Neuronal stem cell (in vitro differentiated cells): ENCODE results near the gene GIMAP5.

Source experiments
- DNase-seq: peaks from one replicate; pipeline ENCODE4 v3.0.0-alpha.2; 2013; ENCODE audit warnings: low spot score
- H2AFZ ChIP-seq: one replicate; pipeline ENCODE4 v1.6.1; 2013; ENCODE audit warnings: mild to moderate bottlenecking, low read length, inconsistent platforms
- H2AK5ac ChIP-seq: 2 replicates; pipeline ENCODE4 v1.6.1; 2013; ENCODE audit warnings: low read depth, mild to moderate bottlenecking, inconsistent platforms, low read length, moderate library complexity, mixed read lengths
- H2BK120ac ChIP-seq: 2 replicates; pipeline ENCODE4 v1.6.1; 2013; ENCODE audit warnings: low read depth, mild to moderate bottlenecking, inconsistent platforms, low read length, moderate library complexity, mixed read lengths
- H2BK12ac ChIP-seq: one replicate; pipeline ENCODE4 v1.6.1; 2013; ENCODE audit warnings: low read length, inconsistent platforms
- H2BK15ac ChIP-seq: 2 replicates; pipeline ENCODE4 v1.6.1; 2013; ENCODE audit warnings: mild to moderate bottlenecking, low read length, inconsistent platforms, mixed read lengths
- H2BK5ac ChIP-seq: one replicate; pipeline ENCODE4 v1.6.1; 2013; ENCODE audit warnings: inconsistent platforms, mild to moderate bottlenecking, low read length, moderate library complexity
- H3K14ac ChIP-seq: one replicate; pipeline ENCODE4 v1.6.1; 2013; ENCODE audit warnings: low read length, inconsistent platforms
- H3K18ac ChIP-seq: 2 replicates; pipeline ENCODE4 v1.6.1; 2013; ENCODE audit warnings: low read length, inconsistent platforms
- H3K23ac ChIP-seq: 2 replicates; pipeline ENCODE4 v1.6.1; 2013; ENCODE audit warnings: low read depth, mild to moderate bottlenecking, mixed read lengths, low read length, inconsistent platforms; ENCODE audit not compliant: poor library complexity
- H3K27ac ChIP-seq: replicated peaks from 3 replicates; pipeline ENCODE4 v1.5.1; 2013; ENCODE audit warnings: low read length, inconsistent platforms
- H3K27me3 ChIP-seq, 3 experiments: 2 replicates each; pipeline ENCODE4 v1.6.1; 2013; ENCODE audit warnings: low read length in 3 of 3, mild to moderate bottlenecking in 2 of 3, inconsistent platforms in 1 of 3, low read depth in 1 of 3, mixed read lengths in 1 of 3, moderate library complexity in 1 of 3; ENCODE audit not compliant: control insufficient read depth in 3 of 3, insufficient read depth in 3 of 3
- H3K36me3 ChIP-seq, 2 donors: replicated peaks in 1 of 2; 2 replicates each; pipeline ENCODE4 v1.6.1; 2013; ENCODE audit warnings: low read length in 2 of 2; ENCODE audit not compliant: control insufficient read depth in 2 of 2, insufficient read depth in 2 of 2
- H3K4ac ChIP-seq: 2 replicates; pipeline ENCODE4 v1.6.1; 2013; ENCODE audit warnings: inconsistent platforms, mild to moderate bottlenecking, low read length, moderate library complexity
- H3K4me1 ChIP-seq, 2 donors: 1 replicate in 1 of 2; 2 replicates in 1 of 2; pipeline ENCODE4 v1.6.1; 2013; ENCODE audit warnings: low read length in 2 of 2, low read depth in 1 of 2; ENCODE audit not compliant: control insufficient read depth in 2 of 2, insufficient read depth in 1 of 2
- H3K4me2 ChIP-seq: one replicate; pipeline ENCODE4 v1.6.1; 2013; ENCODE audit warnings: mild to moderate bottlenecking, low read length, inconsistent platforms; ENCODE audit not compliant: insufficient read depth, poor library complexity, severe bottlenecking
- H3K4me3 ChIP-seq, 2 donors: 2 replicates each; pipeline ENCODE4 v1.5.1; 2013; ENCODE audit warnings: low read length in 2 of 2, mild to moderate bottlenecking in 2 of 2, inconsistent platforms in 1 of 2, moderate library complexity in 1 of 2
- H3K79me1 ChIP-seq: one replicate; pipeline ENCODE4 v1.6.1; 2013; ENCODE audit warnings: low read depth, mild to moderate bottlenecking, inconsistent platforms, low read length, moderate library complexity
- H3K9ac ChIP-seq: one replicate; pipeline ENCODE4 v1.6.1; 2013; ENCODE audit warnings: mild to moderate bottlenecking, low read depth, low read length, inconsistent platforms; ENCODE audit not compliant: poor library complexity
- H3K9me3 ChIP-seq, 2 donors: replicated peaks in 1 of 2; 2 replicates each; pipeline versions ENCODE3 to v1.6.1; 2013; ENCODE audit warnings: low read length in 2 of 2, mild to moderate bottlenecking in 2 of 2, inconsistent platforms in 1 of 2, low read depth in 1 of 2, mixed read lengths in 1 of 2, moderate library complexity in 1 of 2; ENCODE audit not compliant: control insufficient read depth in 2 of 2, insufficient read depth in 1 of 2
- H4K8ac ChIP-seq: one replicate; pipeline ENCODE4 v1.6.1; 2013; ENCODE audit warnings: low read depth, mild to moderate bottlenecking, inconsistent platforms, low read length, moderate library complexity
- H4K91ac ChIP-seq: one replicate; pipeline ENCODE4 v1.6.1; 2013; ENCODE audit warnings: low read length, low read depth, mild to moderate bottlenecking, inconsistent platforms; ENCODE audit not compliant: poor library complexity
- WGBS, 2 donors: extraction: QIAGEN DNeasy Blood & Tissue Kit; methylation state at CpG; one replicate each; pipeline ENCODE4 v1.1.7; 2013; ENCODE audit warnings: missing lambda C conversion rate in 2 of 2, mixed read lengths in 1 of 2; ENCODE audit not compliant: insufficient read length in 2 of 2, insufficient replicate concordance in 1 of 2; ENCODE audit errors: extremely low coverage in 2 of 2; 5-methylcytosine and 5-hydroxymethylcytosine counted together

The GIMAP5 gene

GRCh38 chr7:150778014-150778737 lies 41.0 kb downstream of the GIMAP5 start:
- Histone ChIP-seq H2AFZ (no peak overlapping the region), H4K91ac (no peak overlapping the region), H3K36me3 (no peaks in the 10 kb centered on the region), H3K27ac (no peak overlapping the region), H2BK12ac (no peak overlapping the region), H2BK15ac (no peak overlapping the region), H2BK120ac (no peak overlapping the region), H3K18ac (no peak overlapping the region), H3K4me3 (no peak overlapping the region), H2AK5ac (no peak overlapping the region), H3K23ac (no peak overlapping the region), H3K9me3 (no peaks in the 10 kb centered on the region), H3K27me3 (peaks cover 0 to 8% (median 0%) of the 10 kb centered on the region in 3 experiments), H4K8ac (no peak overlapping the region), H3K14ac (no peak overlapping the region), H3K4me1 (no peaks in the 10 kb centered on the region), H3K9ac (no peak overlapping the region), H3K4me2 (no peak overlapping the region), H3K4ac (no peak overlapping the region), H2BK5ac (no peak overlapping the region), H3K79me1 (no peaks in the 10 kb centered on the region)
- DNase-seq = no peak
- WGBS, 2 donors = no CpG with 5 or more reads among the region's 8 CpGs

DNA sequence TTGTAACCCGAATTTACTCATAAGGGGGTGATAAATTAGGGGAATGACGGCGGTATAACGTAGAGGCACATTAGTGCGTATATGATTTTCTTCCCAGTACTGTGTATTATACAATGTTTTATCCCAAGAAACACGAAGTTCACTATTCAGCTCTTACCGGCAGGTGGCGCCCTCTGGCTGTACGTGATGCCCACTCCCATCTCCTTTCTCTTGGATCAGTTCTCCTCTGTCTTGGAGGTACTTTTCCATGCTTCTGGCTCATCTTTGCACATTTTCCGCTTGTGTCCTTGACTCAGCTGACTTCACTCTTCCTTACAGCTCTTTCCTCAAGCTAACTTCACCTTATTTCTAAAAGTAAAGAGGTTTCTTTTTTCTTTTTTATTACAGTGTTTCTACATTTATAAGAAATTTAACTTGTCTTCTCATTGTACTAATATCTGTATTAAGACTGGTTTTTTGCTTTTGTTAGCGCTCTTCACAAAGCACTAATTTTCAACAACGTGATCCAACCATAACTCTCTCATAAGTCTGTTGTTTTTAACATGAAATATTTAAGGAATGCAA lies 41.6 kb downstream of the GIMAP5 start:
- peak; percentile 73 for DNase-seq
- Histone ChIP-seq H3K9ac (no peak overlapping the region), H3K36me3 (no peaks in the 10 kb centered on the region), H4K8ac (no peak overlapping the region), H2AK5ac (no peak overlapping the region), H3K14ac (no peak overlapping the region), H3K18ac (no peak overlapping the region), H3K4me1 (no peaks in the 10 kb centered on the region), H3K79me1 (no peaks in the 10 kb centered on the region), H2AFZ (no peak overlapping the region), H3K23ac (no peak overlapping the region), H2BK12ac (no peak overlapping the region), H2BK5ac (no peak overlapping the region), H4K91ac (no peak overlapping the region), H2BK120ac (no peak overlapping the region), H3K4me2 (no peak overlapping the region), H3K27ac (no peak overlapping the region), H3K4ac (no peak overlapping the region), H3K4me3 (no peak overlapping the region), H3K27me3 (peaks cover 0 to 8% (median 0%) of the 10 kb centered on the region in 3 experiments), H3K9me3 (no peaks in the 10 kb centered on the region), H2BK15ac (no peak overlapping the region)
- no CpG with 5 or more reads among the region's 12 CpGs for WGBS, 2 donors

GRCh38 chr7:150780292-150780691 lies 43.1 kb downstream of the GIMAP5 start:
- no peak overlapping the region for H4K91ac ChIP-seq
- no peak overlapping the region for H4K8ac ChIP-seq
- H2BK120ac ChIP-seq = no peak overlapping the region
- WGBS, 2 donors = no CpG with 5 or more reads among the region's 3 CpGs
- H2AFZ ChIP-seq = no peak overlapping the region
- H3K18ac ChIP-seq = no peak overlapping the region
- no peaks in the 10 kb centered on the region for H3K4me1 ChIP-seq
- no peak overlapping the region for H2BK15ac ChIP-seq
- H3K9ac ChIP-seq = no peak overlapping the region
- H2BK12ac ChIP-seq = no peak overlapping the region
- H2BK5ac ChIP-seq = no peak overlapping the region
- no peak overlapping the region for H3K14ac ChIP-seq
- H3K23ac ChIP-seq = no peak overlapping the region
- H3K4ac ChIP-seq = no peak overlapping the region
- H3K27me3 ChIP-seq = peaks cover 0 to 17% (median 0%) of the 10 kb centered on the region in 3 experiments
- no peak for DNase-seq
- no peak overlapping the region for H2AK5ac ChIP-seq
- no peaks in the 10 kb centered on the region for H3K79me1 ChIP-seq
- no peaks in the 10 kb centered on the region for H3K9me3 ChIP-seq
- H3K36me3 ChIP-seq = no peaks in the 10 kb centered on the region
- H3K4me2 ChIP-seq = no peak overlapping the region
- H3K4me3 ChIP-seq = no peak overlapping the region
- H3K27ac ChIP-seq = no peak overlapping the region

- Histone ChIP-seq H3K9ac (no peak overlapping the region), H3K9me3 (no peaks in the 10 kb centered on the region), H3K23ac (no peak overlapping the region), H3K4me1 (no peaks in the 10 kb centered on the region), H2AFZ (no peak overlapping the region), H2BK12ac (no peak overlapping the region), H2BK5ac (no peak overlapping the region), H3K14ac (no peak overlapping the region), H3K27me3 (peaks cover 0 to 20% (median 0%) of the 10 kb centered on the region in 3 experiments), H3K4me3 (no peak overlapping the region), H3K4me2 (no peak overlapping the region), H3K18ac (no peak overlapping the region), H3K36me3 (no peaks in the 10 kb centered on the region), H4K91ac (no peak overlapping the region), H2AK5ac (no peak overlapping the region), H2BK15ac (no peak overlapping the region), H3K27ac (no peak overlapping the region), H2BK120ac (no peak overlapping the region), H3K79me1 (no peaks in the 10 kb centered on the region), H4K8ac (no peak overlapping the region), H3K4ac (no peak overlapping the region)
- whole genome bisulfite sequencing, 2 donors = no CpG with 5 or more reads among the region's 3 CpGs
- DNase-seq = no peak
Observed at GRCh38 chr7:150781103-150781502, 43.9 kb downstream of the GIMAP5 start.
